Retinal pigment epithelial cell (primary cell): ENCODE results near the gene INTU.
"Not testable (repeated sequence)": the region's sequence is repeated elsewhere in the genome, so short reads cannot be mapped to it uniquely, and the experiment has no call there.

Experiments
- DNase-seq: peaks from one replicate; pipeline ENCODE4 v3.0.0-alpha.2; 2010; ENCODE audit warnings: low read depth
- H3K4me3 ChIP-seq: 2 replicates; pipeline ENCODE4 v1.5.1; 2011; ENCODE audit warnings: mild to moderate bottlenecking, low read length, control low read depth, moderate library complexity
- TF ChIP-seq, protein P1 (sequence below): conservative IDR thresholded peaks from 2 replicates; pipeline ENCODE4 v1.5.1; 2011; ENCODE audit warnings: low read depth, low read length, control low read depth, inconsistent platforms

The INTU gene

DNA sequence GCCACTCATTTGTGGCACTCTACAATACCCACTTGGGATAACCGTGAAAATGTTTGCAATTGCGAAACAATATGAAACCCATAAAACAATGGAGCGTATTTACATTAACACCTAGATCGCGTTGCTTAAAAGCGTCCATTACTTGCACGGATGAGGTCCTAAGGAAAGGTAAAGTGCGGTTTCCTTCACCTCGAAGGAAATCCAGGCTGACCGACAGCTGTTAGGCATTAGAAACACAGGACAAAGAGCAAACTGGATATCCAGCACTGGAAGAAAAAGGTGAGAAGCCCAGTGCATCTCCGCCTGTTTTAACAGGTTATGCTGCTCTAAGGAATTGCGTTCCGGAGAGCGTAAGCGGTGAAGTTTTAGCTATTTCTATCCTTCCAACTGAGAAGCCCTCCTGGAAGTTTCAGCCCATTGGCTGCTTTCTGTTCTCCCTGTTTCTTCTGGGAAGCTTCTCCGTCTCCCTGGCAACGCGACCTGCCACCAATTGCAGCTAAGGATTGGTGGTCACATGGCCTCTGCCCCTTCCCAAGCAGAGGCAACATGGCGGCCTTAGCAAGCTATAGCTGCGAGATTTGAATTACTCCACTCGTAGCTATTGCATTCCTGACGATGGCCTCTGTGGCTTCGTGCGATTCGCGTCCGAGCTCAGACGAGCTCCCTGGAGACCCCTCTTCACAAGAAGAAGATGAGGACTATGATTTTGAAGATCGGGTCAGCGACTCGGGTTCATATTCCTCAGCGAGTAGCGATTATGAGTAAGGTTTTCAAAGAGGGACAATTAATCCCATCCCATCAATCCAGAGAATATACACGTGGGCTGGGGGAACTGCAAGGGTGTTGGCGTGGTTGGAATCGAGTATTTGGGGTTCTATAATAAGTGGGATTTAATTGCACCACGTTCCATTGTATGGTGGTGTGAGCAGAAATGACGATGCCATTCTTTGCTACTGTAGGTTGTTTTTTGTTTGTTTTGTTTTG, at the start of gene INTU:
Gene INTU (plus strand): TSS at position 538 of the 984 bp plus-strand sequence. CDS start 78 bp downstream, at position 616.
- H3K4me3 ChIP-seq: peak within 1 kb of the TSS; percentile 81
- TF ChIP-seq, protein P1, sequence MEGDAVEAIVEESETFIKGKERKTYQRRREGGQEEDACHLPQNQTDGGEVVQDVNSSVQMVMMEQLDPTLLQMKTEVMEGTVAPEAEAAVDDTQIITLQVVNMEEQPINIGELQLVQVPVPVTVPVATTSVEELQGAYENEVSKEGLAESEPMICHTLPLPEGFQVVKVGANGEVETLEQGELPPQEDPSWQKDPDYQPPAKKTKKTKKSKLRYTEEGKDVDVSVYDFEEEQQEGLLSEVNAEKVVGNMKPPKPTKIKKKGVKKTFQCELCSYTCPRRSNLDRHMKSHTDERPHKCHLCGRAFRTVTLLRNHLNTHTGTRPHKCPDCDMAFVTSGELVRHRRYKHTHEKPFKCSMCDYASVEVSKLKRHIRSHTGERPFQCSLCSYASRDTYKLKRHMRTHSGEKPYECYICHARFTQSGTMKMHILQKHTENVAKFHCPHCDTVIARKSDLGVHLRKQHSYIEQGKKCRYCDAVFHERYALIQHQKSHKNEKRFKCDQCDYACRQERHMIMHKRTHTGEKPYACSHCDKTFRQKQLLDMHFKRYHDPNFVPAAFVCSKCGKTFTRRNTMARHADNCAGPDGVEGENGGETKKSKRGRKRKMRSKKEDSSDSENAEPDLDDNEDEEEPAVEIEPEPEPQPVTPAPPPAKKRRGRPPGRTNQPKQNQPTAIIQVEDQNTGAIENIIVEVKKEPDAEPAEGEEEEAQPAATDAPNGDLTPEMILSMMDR: no peak
- DNase-seq: peak; percentile 92

DNA sequence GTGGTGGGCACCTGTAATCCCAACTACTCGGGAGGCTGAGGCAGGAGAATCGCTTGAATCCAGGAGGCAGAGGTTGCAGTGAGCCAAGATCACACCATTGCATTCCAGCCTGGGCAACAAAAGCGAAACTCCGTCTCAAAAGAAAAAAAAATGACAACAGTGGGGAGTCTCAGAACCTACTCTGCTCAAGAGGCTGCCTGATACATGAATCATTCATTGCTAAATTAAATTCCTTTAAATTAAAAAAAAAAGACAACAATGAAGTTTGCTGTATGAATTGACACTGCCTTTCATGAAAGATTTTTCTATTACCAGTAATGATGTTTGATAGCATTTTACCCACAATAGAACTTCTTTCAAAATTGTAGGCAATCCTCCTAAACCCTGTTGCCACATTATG, 46.3 kb upstream of the INTU start:
- not testable (repeated sequence) for H3K4me3 ChIP-seq, DNase-seq

DNA sequence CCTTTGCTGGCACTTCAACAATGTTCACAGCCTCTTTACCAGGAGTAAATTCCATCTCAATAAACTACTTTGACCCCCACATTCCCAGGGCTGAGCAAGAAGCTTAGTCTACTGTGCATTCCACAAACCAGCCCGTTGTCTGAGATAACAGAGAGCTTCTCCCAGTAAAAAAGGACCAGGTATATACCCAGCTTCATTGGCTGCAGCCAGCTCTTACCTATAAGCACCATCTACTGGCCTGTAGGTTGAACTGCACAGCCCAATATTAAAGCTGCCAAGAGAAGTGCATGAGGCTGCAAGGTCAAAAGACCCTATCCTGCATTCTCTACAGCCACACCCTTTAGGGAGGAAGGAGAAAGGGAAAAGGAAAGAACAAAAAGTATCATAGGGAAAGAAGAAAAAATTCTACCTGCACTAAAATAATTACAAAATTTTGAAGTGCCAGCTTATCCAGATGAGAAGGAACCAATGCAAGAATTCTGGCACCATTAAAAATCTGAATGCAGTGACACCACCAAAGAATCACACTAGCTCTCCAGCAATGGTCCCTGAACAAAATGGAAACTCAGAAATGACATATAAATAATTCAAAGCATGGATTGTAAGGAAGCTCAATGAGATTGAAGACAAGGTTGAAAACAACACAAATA, 45.7 kb upstream of the INTU start:
- TF ChIP-seq, protein P1: peak; percentile 90
- peak; percentile 31 for DNase-seq
- H3K4me3 ChIP-seq: no peak overlapping the region

DNA sequence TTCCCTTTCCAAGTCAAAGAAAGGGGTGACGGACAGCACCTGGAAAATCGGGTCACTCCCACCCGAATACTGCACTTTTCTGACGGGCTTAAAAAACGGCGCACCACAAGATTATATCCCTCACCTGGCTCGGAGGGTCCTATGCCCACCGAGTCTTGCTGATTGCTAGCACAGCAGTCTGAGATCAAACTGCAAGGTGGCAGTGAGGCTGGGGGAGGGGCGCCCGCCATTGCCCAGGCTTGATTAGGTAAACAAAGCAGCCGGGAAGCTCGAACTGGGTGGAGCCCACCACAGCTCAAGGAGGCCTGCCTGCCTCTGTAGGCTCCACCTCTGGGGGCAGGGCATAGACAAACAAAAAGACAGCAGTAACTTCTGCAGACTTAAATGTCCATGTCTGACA, 43.6 kb upstream of the INTU start:
- not testable (repeated sequence) for DNase-seq

DNA sequence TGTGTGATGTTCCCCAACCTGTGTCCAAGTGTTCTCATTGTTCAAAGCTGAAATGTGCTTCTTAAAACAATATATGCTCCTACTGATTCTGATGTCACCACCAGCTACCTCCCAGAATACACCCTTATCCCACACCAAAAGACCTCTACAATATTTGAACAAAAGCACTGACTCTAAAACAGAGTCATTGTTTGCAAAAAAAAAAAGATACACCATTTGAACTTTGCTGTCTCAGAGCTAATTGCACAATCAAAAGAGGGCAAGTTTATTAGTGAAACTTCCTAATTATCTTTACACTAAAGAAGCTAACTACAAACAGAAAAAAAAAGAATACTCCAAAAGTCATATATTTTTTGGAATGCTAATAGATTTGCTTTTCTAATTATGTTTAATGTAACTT, 34.1 kb upstream of the INTU start:
- DNase-seq: no peak
- TF ChIP-seq, protein P1: no peak
- H3K4me3 ChIP-seq: no peak overlapping the region

More for the DNA sequence above, 43.6 kb upstream of the INTU start:
- not testable (repeated sequence) for H3K4me3 ChIP-seq

DNA sequence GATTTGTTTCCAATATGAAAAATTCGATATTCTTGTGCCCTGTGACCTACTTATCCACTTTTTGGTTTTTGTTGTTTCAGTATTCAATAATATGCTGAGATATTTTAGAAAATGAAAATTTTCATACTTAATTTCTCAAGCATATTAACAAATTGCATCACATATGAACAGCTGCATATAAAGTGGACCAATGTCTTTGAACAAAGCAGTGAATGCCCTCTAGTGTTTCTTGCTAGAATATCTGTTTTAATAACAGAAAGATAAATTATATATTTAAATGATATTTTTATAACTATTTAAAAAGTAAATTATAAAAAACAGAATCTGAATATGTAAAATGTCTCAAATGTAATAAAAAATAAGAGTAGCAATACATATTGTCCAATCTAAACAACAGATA, 31.7 kb upstream of the INTU start:
- no peak for DNase-seq
- TF ChIP-seq, protein P1: peak; percentile 45
- no peak overlapping the region for H3K4me3 ChIP-seq

DNA sequence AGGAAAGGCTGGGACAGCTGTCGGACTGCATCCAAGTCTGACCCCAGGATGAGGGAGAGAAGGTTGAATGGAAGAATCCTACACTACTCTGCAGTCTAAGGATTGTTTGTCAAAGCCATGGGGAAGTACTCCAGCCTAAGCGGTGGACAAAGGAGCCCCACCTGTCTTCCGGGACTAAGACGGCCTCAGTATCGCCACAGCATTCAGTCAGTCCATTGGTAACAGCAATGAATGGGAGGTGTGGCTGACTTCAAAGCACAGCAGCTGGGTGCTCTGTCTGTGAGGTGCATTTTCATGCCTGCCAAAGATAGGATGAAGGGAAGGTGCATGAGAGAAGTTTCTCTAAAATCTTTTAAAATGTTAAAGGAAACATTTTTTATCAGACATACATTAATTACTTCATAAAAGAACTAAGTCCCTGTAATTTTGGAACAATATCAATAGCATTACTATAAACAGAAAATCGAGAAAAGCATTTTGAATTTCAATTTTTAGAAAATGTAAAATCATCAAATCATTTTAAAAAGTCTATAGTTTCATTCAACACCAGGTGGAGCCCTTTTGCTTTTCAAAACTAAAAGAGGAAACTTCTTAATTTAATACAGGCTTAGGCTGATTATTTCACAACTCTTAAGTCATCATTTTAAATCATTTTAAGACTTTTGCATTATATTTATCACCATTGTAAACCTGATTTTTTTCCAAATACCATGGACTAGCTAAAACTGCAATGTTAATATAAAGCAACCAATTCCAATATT, 27.6 kb upstream of the INTU start:
- TF ChIP-seq, protein P1: peak; percentile 44
- H3K4me3 ChIP-seq: no peak overlapping the region
- DNase-seq: no peak
